Vagina (tissue), 2 donors: ENCODE data around the gene TECTA. TPM values are rescaled to one million over a fixed set of nuclear protein-coding genes. Genes with fewer than 3 reads are reported as not detected.

Source experiments
- DNase-seq, 2 donors: peaks; one replicate each; pipeline ENCODE4 v3.0.0-alpha.2; 2017; ENCODE audit errors: extremely low spot score in 2 of 2
- H3K27ac ChIP-seq: fragments of 200-600 bp; sonication (generic); one replicate; pipeline ENCODE4 v1.5.1; 2019
- H3K27me3 ChIP-seq: fragments of 200-600 bp; sonication (generic); one replicate; pipeline ENCODE4 v1.5.1; 2019
- H3K36me3 ChIP-seq, 2 donors: fragments of 200-600 bp; sonication (generic); one replicate each; pipeline ENCODE4 v1.5.1; 2017 to 2019
- H3K4me1 ChIP-seq: fragments of 200-600 bp; sonication (generic); one replicate; pipeline ENCODE4 v1.5.1; 2019
- H3K4me3 ChIP-seq, 2 donors: fragments of 200-600 bp; sonication (generic); 1 replicate in 1 of 2; 2 replicates in 1 of 2; pipeline ENCODE4 v1.5.1; 2016 to 2019
- H3K9me3 ChIP-seq: fragments of 200-600 bp; sonication (generic); one replicate; pipeline ENCODE4 v1.5.1; 2019
- CTCF ChIP-seq, 3 experiments: fragments of 450-650 bp in 2 of 3; fragments of 200-600 bp in 1 of 3; sonication (generic) in 1 of 3; IDR thresholded peaks; one replicate each; pipeline ENCODE4 v1.5.1; 2017 to 2019; ENCODE audit warnings: antibody characterized with exemption in 3 of 3, mild to moderate bottlenecking in 2 of 3, moderate library complexity in 2 of 3
- POLR2A ChIP-seq, 2 donors: fragments of 450-650 bp; IDR thresholded peaks; one replicate each; pipeline ENCODE4 v1.6.1; 2017; ENCODE audit warnings: antibody characterized with exemption in 2 of 2, mild to moderate bottlenecking in 2 of 2, moderate library complexity in 2 of 2
- POLR2AphosphoS5 ChIP-seq, 2 donors: sonication (generic); formaldehyde crosslinking; IDR thresholded peaks; one replicate each; pipeline ENCODE4 v1.9.0; 2017; ENCODE audit warnings: antibody characterized with exemption in 2 of 2, mild to moderate bottlenecking in 2 of 2, low read depth in 1 of 2; ENCODE audit not compliant: insufficient read depth in 1 of 2
- intact Hi-C: fragments of 100-400 bp; cut with DNase I; formaldehyde crosslinking; loops from one replicate; pipeline ENCODE4 v1.15.1; 2023
- total RNA-seq: library from RNA; depleted of rRNA; stranded (reverse); fragments of >200 nt; gene quantifications from one replicate; pipeline ENCODE4 v1.2.3, GENCODE V29; 2016

The TECTA gene
- total RNA-seq, 1 donor from 2014 or later = 1.2 TPM

- intact Hi-C loops = loop anchor here (10.0 kb wide), 1 partner anchor 677 kb away; the partner anchor contains the start of gene GRIK4
- Histone ChIP-seq H3K9me3 (no peaks in the 10 kb centered on the region), H3K27ac (no peak overlapping the region), H3K4me3 (no peak overlapping the region), H3K27me3 (no peaks in the 10 kb centered on the region), H3K4me1 (no peaks in the 10 kb centered on the region), H3K36me3 (no peaks in the 10 kb centered on the region)
- no peak for TF ChIP-seq POLR2A (IDR thresholded peaks at IDR 0.05)
- no peak for TF ChIP-seq CTCF (IDR thresholded peaks at IDR 0.05)
- no peak for TF ChIP-seq POLR2AphosphoS5 (IDR thresholded peaks at IDR 0.05; ENCODE audit: insufficient read depth in 1 of 2, low read depth in 1 of 2)
- DNase-seq = no peak
Measured at GRCh38 chr11:121191818-121192217, 90.8 kb downstream of the TECTA start.

GRCh38 chr11:121194731-121195596, 93.9 kb downstream of the TECTA start:
- Histone ChIP-seq H3K27ac (no peak overlapping the region), H3K4me1 (no peaks in the 10 kb centered on the region), H3K4me3 (no peak overlapping the region), H3K9me3 (no peaks in the 10 kb centered on the region), H3K36me3 (no peaks in the 10 kb centered on the region), H3K27me3 (no peaks in the 10 kb centered on the region)
- DNase-seq = no peak
- intact Hi-C loops = loop anchor here (5.0 to 10.0 kb wide), 2 partner anchors 680 to 1877 kb away; partner anchors contain the start of gene GRIK4
- TF ChIP-seq CTCF (IDR thresholded peaks at IDR 0.05) = peak; percentile 76 to 83 (median 78)
- no peak for TF ChIP-seq POLR2A (IDR thresholded peaks at IDR 0.05)
- no peak for TF ChIP-seq POLR2AphosphoS5 (IDR thresholded peaks at IDR 0.05; ENCODE audit: insufficient read depth in 1 of 2, low read depth in 1 of 2)

GRCh38 chr11:121198491-121198890, 97.4 kb downstream of the TECTA start:
- Histone ChIP-seq H3K9me3 (no peaks in the 10 kb centered on the region), H3K4me1 (no peaks in the 10 kb centered on the region), H3K36me3 (no peaks in the 10 kb centered on the region), H3K27ac (no peak overlapping the region), H3K27me3 (no peaks in the 10 kb centered on the region), H3K4me3 (no peak overlapping the region)
- intact Hi-C loops = loop anchor here (5.0 to 10.0 kb wide), 2 partner anchors 684 to 1874 kb away; partner anchors contain the start of gene GRIK4
- TF ChIP-seq POLR2A (IDR thresholded peaks at IDR 0.05) (no peak), POLR2AphosphoS5 (IDR thresholded peaks at IDR 0.05; ENCODE audit: insufficient read depth in 1 of 2, low read depth in 1 of 2) (no peak), CTCF (IDR thresholded peaks at IDR 0.05) (no peak)
- DNase-seq = no peak

- Histone ChIP-seq H3K36me3 (no peaks in the 10 kb centered on the region), H3K4me3 (no peak overlapping the region), H3K4me1 (no peaks in the 10 kb centered on the region), H3K9me3 (no peaks in the 10 kb centered on the region), H3K27ac (no peak overlapping the region), H3K27me3 (no peaks in the 10 kb centered on the region)
- DNase-seq = no peak
- intact Hi-C loops = loop anchor here (5.0 to 10.0 kb wide), 2 partner anchors 685 to 1873 kb away; partner anchors contain the start of gene GRIK4
- TF ChIP-seq POLR2AphosphoS5 (IDR thresholded peaks at IDR 0.05; ENCODE audit: insufficient read depth in 1 of 2, low read depth in 1 of 2) = no peak
- TF ChIP-seq CTCF (IDR thresholded peaks at IDR 0.05) = no peak
- TF ChIP-seq POLR2A (IDR thresholded peaks at IDR 0.05) = no peak
Measured at GRCh38 chr11:121199516-121199915, 98.5 kb downstream of the TECTA start.

- no peak for DNase-seq
- intact Hi-C loops = no loop called here
- Histone ChIP-seq H3K4me1 (peaks cover 9% of the 10 kb centered on the region), H3K36me3 (no peaks in the 10 kb centered on the region), H3K9me3 (no peaks in the 10 kb centered on the region), H3K27me3 (no peaks in the 10 kb centered on the region), H3K27ac (no peak overlapping the region), H3K4me3 (no peak overlapping the region)
- TF ChIP-seq CTCF (IDR thresholded peaks at IDR 0.05) (no peak), POLR2A (IDR thresholded peaks at IDR 0.05) (no peak), POLR2AphosphoS5 (IDR thresholded peaks at IDR 0.05; ENCODE audit: insufficient read depth in 1 of 2, low read depth in 1 of 2) (peak in 1 of 2 donors; percentile 44)
Measured at GRCh38 chr11:121206810-121207209, 105.8 kb downstream of the TECTA start.
